GF-D8 (cell line): Measurements from ENCODE around the gene ARHGEF6.
A peak's percentile ranks its signal among the peaks of the same experiment; 100 is the strongest.
"Not testable (repeated sequence)": the region's sequence is repeated elsewhere in the genome, so short reads cannot be mapped to it uniquely, and the experiment has no call there.

Source experiments
- DNase-seq: peaks from one replicate; lab custom pipeline; 2025; lab: John Stamatoyannopoulos, UW

ARHGEF6 gene

GRCh38 chrX:136783159-136783558 is 2.4 kb upstream of the ARHGEF6 start:
- DNase-seq = no peak

GRCh38 chrX:136781180-136781797 is 557 bp upstream of the ARHGEF6 start:
- DNase-seq = peak; percentile 61

- peak; percentile 16 for DNase-seq
Measured at GRCh38 chrX:136780241-136780640, 491 bp downstream of the ARHGEF6 start.

- peak; percentile 95 for DNase-seq
Measured at GRCh38 chrX:136779346-136779781, 1.4 kb downstream of the ARHGEF6 start.

GRCh38 chrX:136778916-136779315 is 1.8 kb downstream of the ARHGEF6 start:
- no peak for DNase-seq

- DNase-seq = no peak
Measured at GRCh38 chrX:136778020-136778419, 2.7 kb downstream of the ARHGEF6 start.

- no peak for DNase-seq
Measured at GRCh38 chrX:136773648-136774047, 7.1 kb downstream of the ARHGEF6 start.

GRCh38 chrX:136771869-136772268 is 8.9 kb downstream of the ARHGEF6 start:
- DNase-seq = not testable (repeated sequence)

- peak; percentile 27 for DNase-seq
Measured at GRCh38 chrX:136768469-136769084, 12.2 kb downstream of the ARHGEF6 start.

- DNase-seq = peak; percentile 5
Measured at GRCh38 chrX:136767104-136767941, 13.4 kb downstream of the ARHGEF6 start.

GRCh38 chrX:136766785-136767103 is 14.0 kb downstream of the ARHGEF6 start:
- DNase-seq = no peak

- DNase-seq = no peak
Measured at GRCh38 chrX:136765821-136766356, 14.8 kb downstream of the ARHGEF6 start.

GRCh38 chrX:136764206-136764605 is 16.5 kb downstream of the ARHGEF6 start:
- no peak for DNase-seq

GRCh38 chrX:136762820-136763452 is 17.8 kb downstream of the ARHGEF6 start:
- DNase-seq = no peak

- DNase-seq = no peak
Measured at GRCh38 chrX:136761421-136761820, 19.3 kb downstream of the ARHGEF6 start.

GRCh38 chrX:136759968-136760367 is 20.8 kb downstream of the ARHGEF6 start:
- DNase-seq = peak; percentile 17

- DNase-seq = no peak
Measured at GRCh38 chrX:136755411-136755810, 25.3 kb downstream of the ARHGEF6 start.

GRCh38 chrX:136754651-136755050 is 26.1 kb downstream of the ARHGEF6 start:
- DNase-seq = peak; percentile 40

- no peak for DNase-seq
Measured at GRCh38 chrX:136752796-136753195, 27.9 kb downstream of the ARHGEF6 start.

- DNase-seq = no peak
Measured at GRCh38 chrX:136752346-136752745, 28.4 kb downstream of the ARHGEF6 start.

GRCh38 chrX:136750364-136750763 is 30.4 kb downstream of the ARHGEF6 start:
- no peak for DNase-seq
